ENCODE data around the gene ADRA1B.

Gene ADRA1B

DNA sequence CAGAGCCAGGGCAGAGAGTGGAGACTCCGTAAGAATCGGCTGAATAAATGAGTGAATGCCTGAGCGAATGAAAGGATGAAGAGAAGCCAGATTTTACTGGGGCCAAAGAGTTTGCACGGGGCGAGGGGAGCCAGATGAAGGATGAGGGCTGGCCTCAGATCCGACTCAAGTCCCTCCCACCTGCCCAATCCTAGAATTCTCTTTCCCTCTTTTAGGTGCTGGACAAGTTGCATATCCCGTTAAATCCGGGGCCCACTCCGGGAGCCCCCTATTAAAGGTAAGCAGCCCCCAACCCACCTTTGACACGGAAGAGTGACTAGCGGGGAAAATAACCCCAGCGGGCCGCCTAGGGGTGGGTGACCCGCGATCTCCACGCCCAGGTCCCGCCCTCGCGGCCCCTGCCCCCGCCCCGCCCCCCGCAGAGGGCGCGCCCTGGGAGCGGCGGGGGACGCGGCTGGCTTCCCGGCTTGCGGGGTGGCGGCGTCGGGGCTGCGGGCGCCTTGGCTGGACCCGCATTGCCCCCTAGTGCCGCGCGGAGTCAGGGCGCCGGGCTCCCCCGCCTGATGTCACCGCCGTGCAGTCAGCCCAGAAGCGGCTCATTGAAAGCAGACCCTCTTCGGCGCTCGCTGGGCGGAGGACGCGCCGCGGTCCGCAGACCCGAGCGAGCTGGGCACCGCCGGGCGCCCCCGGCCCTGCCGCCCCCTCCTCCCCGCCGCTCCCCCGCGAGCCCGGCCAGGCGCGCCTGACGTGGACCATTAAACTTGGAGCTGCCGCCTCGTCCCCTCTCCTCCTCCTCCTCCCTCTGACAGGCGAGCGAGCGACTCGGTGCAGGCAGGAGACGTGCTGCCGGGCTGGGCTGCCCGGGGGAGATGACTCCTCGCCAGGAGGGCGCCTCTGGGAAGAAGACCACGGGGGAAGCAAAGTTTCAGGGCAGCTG is at the start of gene ADRA1B:
Gene ADRA1B (plus strand): TSS at position 579 of the 937 bp plus-strand sequence. CDS start 424 bp downstream, outside the sequence.
- no peaks in the 10 kb centered on the region for H3K4me1 ChIP-seq (ENCODE audit: low read depth, poor library complexity, severe bottlenecking)
- no peak within 1 kb of the TSS for H3K9ac ChIP-seq
- TF ChIP-seq, protein P1, sequence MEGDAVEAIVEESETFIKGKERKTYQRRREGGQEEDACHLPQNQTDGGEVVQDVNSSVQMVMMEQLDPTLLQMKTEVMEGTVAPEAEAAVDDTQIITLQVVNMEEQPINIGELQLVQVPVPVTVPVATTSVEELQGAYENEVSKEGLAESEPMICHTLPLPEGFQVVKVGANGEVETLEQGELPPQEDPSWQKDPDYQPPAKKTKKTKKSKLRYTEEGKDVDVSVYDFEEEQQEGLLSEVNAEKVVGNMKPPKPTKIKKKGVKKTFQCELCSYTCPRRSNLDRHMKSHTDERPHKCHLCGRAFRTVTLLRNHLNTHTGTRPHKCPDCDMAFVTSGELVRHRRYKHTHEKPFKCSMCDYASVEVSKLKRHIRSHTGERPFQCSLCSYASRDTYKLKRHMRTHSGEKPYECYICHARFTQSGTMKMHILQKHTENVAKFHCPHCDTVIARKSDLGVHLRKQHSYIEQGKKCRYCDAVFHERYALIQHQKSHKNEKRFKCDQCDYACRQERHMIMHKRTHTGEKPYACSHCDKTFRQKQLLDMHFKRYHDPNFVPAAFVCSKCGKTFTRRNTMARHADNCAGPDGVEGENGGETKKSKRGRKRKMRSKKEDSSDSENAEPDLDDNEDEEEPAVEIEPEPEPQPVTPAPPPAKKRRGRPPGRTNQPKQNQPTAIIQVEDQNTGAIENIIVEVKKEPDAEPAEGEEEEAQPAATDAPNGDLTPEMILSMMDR (conservative IDR thresholded peaks at IDR 0.05; ENCODE audit: low read depth, low read length) = no peak
- H3K36me3 ChIP-seq (ENCODE audit: insufficient read depth) = no peaks in the 10 kb centered on the region
- H3K27me3 ChIP-seq (ENCODE audit: insufficient read depth, low read depth) = no peaks in the 10 kb centered on the region
- no peak within 1 kb of the TSS for H3K4me3 ChIP-seq (IDR thresholded peaks at IDR 0.05; ENCODE audit: insufficient read depth, low read depth, low read length)
- H3K79me2 ChIP-seq (ENCODE audit: insufficient read depth, low read depth) = no peaks in the 10 kb centered on the region
- H4K20me1 ChIP-seq (ENCODE audit: insufficient read depth) = no peaks in the 10 kb centered on the region
- H3K4me2 ChIP-seq = no peak within 1 kb of the TSS
- H3K27ac ChIP-seq = no peak within 1 kb of the TSS
- peak within 1 kb of the TSS; percentile 30; the same call in 1 of the 2 replicates for H2AFZ ChIP-seq (ENCODE audit: low read depth)

GRCh38 chr5:159873680-159874079 is 42.6 kb upstream of the ADRA1B start:
- H3K4me3 ChIP-seq (IDR thresholded peaks at IDR 0.05; ENCODE audit: insufficient read depth, low read depth, low read length) = no peak overlapping the region
- no peak overlapping the region for H3K4me2 ChIP-seq
- no peaks in the 10 kb centered on the region for H3K36me3 ChIP-seq (ENCODE audit: insufficient read depth)
- H2AFZ ChIP-seq (ENCODE audit: low read depth) = no peak overlapping the region
- no peak overlapping the region for H3K9ac ChIP-seq
- TF ChIP-seq, protein P1 (conservative IDR thresholded peaks at IDR 0.05; ENCODE audit: low read depth, low read length) = no peak
- H4K20me1 ChIP-seq (ENCODE audit: insufficient read depth) = no peaks in the 10 kb centered on the region
- H3K4me1 ChIP-seq (ENCODE audit: low read depth, poor library complexity, severe bottlenecking) = no peaks in the 10 kb centered on the region
- no peaks in the 10 kb centered on the region for H3K27me3 ChIP-seq (ENCODE audit: insufficient read depth, low read depth)
- no peak overlapping the region for H3K27ac ChIP-seq
- H3K79me2 ChIP-seq (ENCODE audit: insufficient read depth, low read depth) = no peaks in the 10 kb centered on the region

DNA sequence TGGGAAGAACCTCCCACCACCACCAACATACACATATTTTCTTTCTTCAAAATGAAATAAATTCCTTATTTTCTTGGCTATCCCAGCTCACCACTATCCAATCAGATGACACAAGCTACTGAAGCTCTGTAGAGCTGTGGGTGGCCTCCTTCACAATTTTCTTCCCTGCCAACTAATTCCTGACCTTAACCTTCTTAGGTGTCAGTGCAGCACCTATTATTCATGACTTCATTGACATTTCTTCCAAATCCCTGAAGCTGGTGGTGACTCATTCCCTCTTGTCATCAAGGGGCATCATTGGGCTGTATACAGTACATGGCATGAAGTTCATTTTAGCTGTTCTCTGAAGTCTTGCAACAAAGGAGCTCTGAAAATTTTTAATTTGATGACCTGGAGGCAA is 42.0 kb upstream of the ADRA1B start:
- Histone ChIP-seq H3K9ac (no peak overlapping the region), H3K4me3 (IDR thresholded peaks at IDR 0.05; ENCODE audit: insufficient read depth, low read depth, low read length) (no peak overlapping the region), H3K27ac (no peak overlapping the region), H3K79me2 (ENCODE audit: insufficient read depth, low read depth) (no peaks in the 10 kb centered on the region), H2AFZ (ENCODE audit: low read depth) (no peak overlapping the region), H4K20me1 (ENCODE audit: insufficient read depth) (no peaks in the 10 kb centered on the region), H3K36me3 (ENCODE audit: insufficient read depth) (no peaks in the 10 kb centered on the region), H3K4me1 (ENCODE audit: low read depth, poor library complexity, severe bottlenecking) (no peaks in the 10 kb centered on the region), H3K4me2 (no peak overlapping the region), H3K27me3 (ENCODE audit: insufficient read depth, low read depth) (no peaks in the 10 kb centered on the region)
- TF ChIP-seq, protein P1 (conservative IDR thresholded peaks at IDR 0.05; ENCODE audit: low read depth, low read length) = no peak

GRCh38 chr5:159877016-159877415 is 39.3 kb upstream of the ADRA1B start:
- Histone ChIP-seq H3K4me2 (no peak overlapping the region), H3K36me3 (ENCODE audit: insufficient read depth) (no peaks in the 10 kb centered on the region), H3K4me1 (ENCODE audit: low read depth, poor library complexity, severe bottlenecking) (no peaks in the 10 kb centered on the region), H3K27ac (no peak overlapping the region), H3K27me3 (ENCODE audit: insufficient read depth, low read depth) (no peaks in the 10 kb centered on the region), H4K20me1 (ENCODE audit: insufficient read depth) (no peaks in the 10 kb centered on the region), H3K9ac (no peak overlapping the region), H3K4me3 (IDR thresholded peaks at IDR 0.05; ENCODE audit: insufficient read depth, low read depth, low read length) (no peak overlapping the region), H2AFZ (ENCODE audit: low read depth) (no peak overlapping the region), H3K79me2 (ENCODE audit: insufficient read depth, low read depth) (no peaks in the 10 kb centered on the region)
- TF ChIP-seq, protein P1 (conservative IDR thresholded peaks at IDR 0.05; ENCODE audit: low read depth, low read length) = no peak

All from KMS-11 (cell line).